Measurements from ENCODE around the gene HSPA1A.

- TF ChIP-seq EZH2phosphoT487 (IDR thresholded peaks at IDR 0.05; ENCODE audit: low read depth) (no peak), CTCF (IDR thresholded peaks at IDR 0.05; ENCODE audit: low read depth, low read length) (no peak)
These were observed 15.6 kb downstream of the HSPA1A start for GRCh38 chr6:31830886-31831335.

Data from OCI-LY3 (cell line).